SK-N-SH treated with all-trans-retinoic acid at 6 μM for 48 hours (cell line): ENCODE data around the gene SYNDIG1.

Experiments used
- BACH2 ChIP-seq: fragments of 250-450 bp; sonication (Bioruptor Pico); IDR thresholded peaks from 2 replicates; pipeline ENCODE4 v1.9.0; 2021; ENCODE audit warnings: mild to moderate bottlenecking, borderline replicate concordance
- CREB5 ChIP-seq: fragments of 250-450 bp; sonication (Bioruptor Pico); IDR thresholded peaks from 2 replicates; pipeline ENCODE4 v1.5.1; 2020; ENCODE audit warnings: low read depth, mild to moderate bottlenecking, moderate library complexity
- CSRNP3 ChIP-seq: fragments of 250-450 bp; sonication (Bioruptor Pico); IDR thresholded peaks from 2 replicates; pipeline ENCODE4 v1.5.1; 2021; ENCODE audit warnings: mild to moderate bottlenecking, moderate library complexity
- ESRRG ChIP-seq: fragments of 250-450 bp; sonication (Bioruptor Pico); IDR thresholded peaks from 2 replicates; pipeline ENCODE4 v1.6.1; 2021; ENCODE audit warnings: mild to moderate bottlenecking
- ISL1 ChIP-seq: fragments of 250-450 bp; sonication (Bioruptor Pico); IDR thresholded peaks from 2 replicates; pipeline ENCODE4 v2.1.2; 2022; ENCODE audit warnings: mild to moderate bottlenecking, moderate library complexity
- PATZ1 ChIP-seq: fragments of 250-450 bp; sonication (Bioruptor Pico); IDR thresholded peaks from 2 replicates; pipeline ENCODE4 v1.8.0; 2020; ENCODE audit warnings: mild to moderate bottlenecking, moderate library complexity, borderline replicate concordance
- TOX ChIP-seq: fragments of 250-450 bp; sonication (Bioruptor Pico); IDR thresholded peaks from 2 replicates; pipeline ENCODE4 v1.8.0; 2021; ENCODE audit warnings: mild to moderate bottlenecking, moderate library complexity, borderline replicate concordance
- ZFP3 ChIP-seq: fragments of 250-450 bp; sonication (Bioruptor Pico); IDR thresholded peaks from 2 replicates; pipeline ENCODE4 v1.5.0; 2020; ENCODE audit warnings: mild to moderate bottlenecking, moderate library complexity
- ZFP30 ChIP-seq: fragments of 450-650 bp; formaldehyde crosslinking; IDR thresholded peaks from 2 replicates; pipeline ENCODE4 v1.5.0; 2022; ENCODE audit warnings: mild to moderate bottlenecking, moderate library complexity
- ZNF70 ChIP-seq: fragments of 450-650 bp; formaldehyde crosslinking; IDR thresholded peaks from 2 replicates; pipeline ENCODE4 v1.5.0; 2020; ENCODE audit warnings: mild to moderate bottlenecking, moderate library complexity
- TF ChIP-seq, protein P1 (sequence below): fragments of 250-450 bp; sonication (Bioruptor Pico); IDR thresholded peaks from 2 replicates; pipeline ENCODE4 v1.8.0; 2021; ENCODE audit warnings: low read depth, mild to moderate bottlenecking, moderate library complexity, borderline replicate concordance
- TF ChIP-seq, protein P2 (sequence below): fragments of 250-450 bp; sonication (Bioruptor Pico); IDR thresholded peaks from 2 replicates; pipeline ENCODE4 v1.5.0; 2020; ENCODE audit warnings: mild to moderate bottlenecking, moderate library complexity

- TF ChIP-seq TOX (CRISPR knock-in tag) (no peak), ESRRG (CRISPR knock-in tag) (no peak), ZFP30 (CRISPR knock-in tag) (no peak), PATZ1 (no peak), ZFP3 (CRISPR knock-in tag) (no peak), CREB5 (CRISPR knock-in tag) (no peak), ISL1 (no peak), ZNF70 (CRISPR knock-in tag) (no peak), BACH2 (CRISPR knock-in tag) (no peak), CSRNP3 (CRISPR knock-in tag) (no peak)
- TF ChIP-seq, protein P1, sequence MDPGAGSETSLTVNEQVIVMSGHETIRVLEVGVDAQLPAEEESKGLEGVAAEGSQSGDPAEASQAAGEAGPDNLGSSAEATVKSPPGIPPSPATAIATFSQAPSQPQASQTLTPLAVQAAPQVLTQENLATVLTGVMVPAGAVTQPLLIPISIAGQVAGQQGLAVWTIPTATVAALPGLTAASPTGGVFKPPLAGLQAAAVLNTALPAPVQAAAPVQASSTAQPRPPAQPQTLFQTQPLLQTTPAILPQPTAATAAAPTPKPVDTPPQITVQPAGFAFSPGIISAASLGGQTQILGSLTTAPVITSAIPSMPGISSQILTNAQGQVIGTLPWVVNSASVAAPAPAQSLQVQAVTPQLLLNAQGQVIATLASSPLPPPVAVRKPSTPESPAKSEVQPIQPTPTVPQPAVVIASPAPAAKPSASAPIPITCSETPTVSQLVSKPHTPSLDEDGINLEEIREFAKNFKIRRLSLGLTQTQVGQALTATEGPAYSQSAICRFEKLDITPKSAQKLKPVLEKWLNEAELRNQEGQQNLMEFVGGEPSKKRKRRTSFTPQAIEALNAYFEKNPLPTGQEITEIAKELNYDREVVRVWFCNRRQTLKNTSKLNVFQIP (CRISPR knock-in tag), result no peak
- TF ChIP-seq, protein P2, sequence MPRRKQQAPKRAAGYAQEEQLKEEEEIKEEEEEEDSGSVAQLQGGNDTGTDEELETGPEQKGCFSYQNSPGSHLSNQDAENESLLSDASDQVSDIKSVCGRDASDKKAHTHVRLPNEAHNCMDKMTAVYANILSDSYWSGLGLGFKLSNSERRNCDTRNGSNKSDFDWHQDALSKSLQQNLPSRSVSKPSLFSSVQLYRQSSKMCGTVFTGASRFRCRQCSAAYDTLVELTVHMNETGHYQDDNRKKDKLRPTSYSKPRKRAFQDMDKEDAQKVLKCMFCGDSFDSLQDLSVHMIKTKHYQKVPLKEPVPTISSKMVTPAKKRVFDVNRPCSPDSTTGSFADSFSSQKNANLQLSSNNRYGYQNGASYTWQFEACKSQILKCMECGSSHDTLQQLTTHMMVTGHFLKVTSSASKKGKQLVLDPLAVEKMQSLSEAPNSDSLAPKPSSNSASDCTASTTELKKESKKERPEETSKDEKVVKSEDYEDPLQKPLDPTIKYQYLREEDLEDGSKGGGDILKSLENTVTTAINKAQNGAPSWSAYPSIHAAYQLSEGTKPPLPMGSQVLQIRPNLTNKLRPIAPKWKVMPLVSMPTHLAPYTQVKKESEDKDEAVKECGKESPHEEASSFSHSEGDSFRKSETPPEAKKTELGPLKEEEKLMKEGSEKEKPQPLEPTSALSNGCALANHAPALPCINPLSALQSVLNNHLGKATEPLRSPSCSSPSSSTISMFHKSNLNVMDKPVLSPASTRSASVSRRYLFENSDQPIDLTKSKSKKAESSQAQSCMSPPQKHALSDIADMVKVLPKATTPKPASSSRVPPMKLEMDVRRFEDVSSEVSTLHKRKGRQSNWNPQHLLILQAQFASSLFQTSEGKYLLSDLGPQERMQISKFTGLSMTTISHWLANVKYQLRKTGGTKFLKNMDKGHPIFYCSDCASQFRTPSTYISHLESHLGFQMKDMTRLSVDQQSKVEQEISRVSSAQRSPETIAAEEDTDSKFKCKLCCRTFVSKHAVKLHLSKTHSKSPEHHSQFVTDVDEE (CRISPR knock-in tag), result no peak
These were observed 14.3 kb upstream of the SYNDIG1 start for GRCh38 chr20:24455081-24455480.
